ENCODE measurements around the gene IGSF8.

Gene IGSF8, protein sequence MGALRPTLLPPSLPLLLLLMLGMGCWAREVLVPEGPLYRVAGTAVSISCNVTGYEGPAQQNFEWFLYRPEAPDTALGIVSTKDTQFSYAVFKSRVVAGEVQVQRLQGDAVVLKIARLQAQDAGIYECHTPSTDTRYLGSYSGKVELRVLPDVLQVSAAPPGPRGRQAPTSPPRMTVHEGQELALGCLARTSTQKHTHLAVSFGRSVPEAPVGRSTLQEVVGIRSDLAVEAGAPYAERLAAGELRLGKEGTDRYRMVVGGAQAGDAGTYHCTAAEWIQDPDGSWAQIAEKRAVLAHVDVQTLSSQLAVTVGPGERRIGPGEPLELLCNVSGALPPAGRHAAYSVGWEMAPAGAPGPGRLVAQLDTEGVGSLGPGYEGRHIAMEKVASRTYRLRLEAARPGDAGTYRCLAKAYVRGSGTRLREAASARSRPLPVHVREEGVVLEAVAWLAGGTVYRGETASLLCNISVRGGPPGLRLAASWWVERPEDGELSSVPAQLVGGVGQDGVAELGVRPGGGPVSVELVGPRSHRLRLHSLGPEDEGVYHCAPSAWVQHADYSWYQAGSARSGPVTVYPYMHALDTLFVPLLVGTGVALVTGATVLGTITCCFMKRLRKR

DNA sequence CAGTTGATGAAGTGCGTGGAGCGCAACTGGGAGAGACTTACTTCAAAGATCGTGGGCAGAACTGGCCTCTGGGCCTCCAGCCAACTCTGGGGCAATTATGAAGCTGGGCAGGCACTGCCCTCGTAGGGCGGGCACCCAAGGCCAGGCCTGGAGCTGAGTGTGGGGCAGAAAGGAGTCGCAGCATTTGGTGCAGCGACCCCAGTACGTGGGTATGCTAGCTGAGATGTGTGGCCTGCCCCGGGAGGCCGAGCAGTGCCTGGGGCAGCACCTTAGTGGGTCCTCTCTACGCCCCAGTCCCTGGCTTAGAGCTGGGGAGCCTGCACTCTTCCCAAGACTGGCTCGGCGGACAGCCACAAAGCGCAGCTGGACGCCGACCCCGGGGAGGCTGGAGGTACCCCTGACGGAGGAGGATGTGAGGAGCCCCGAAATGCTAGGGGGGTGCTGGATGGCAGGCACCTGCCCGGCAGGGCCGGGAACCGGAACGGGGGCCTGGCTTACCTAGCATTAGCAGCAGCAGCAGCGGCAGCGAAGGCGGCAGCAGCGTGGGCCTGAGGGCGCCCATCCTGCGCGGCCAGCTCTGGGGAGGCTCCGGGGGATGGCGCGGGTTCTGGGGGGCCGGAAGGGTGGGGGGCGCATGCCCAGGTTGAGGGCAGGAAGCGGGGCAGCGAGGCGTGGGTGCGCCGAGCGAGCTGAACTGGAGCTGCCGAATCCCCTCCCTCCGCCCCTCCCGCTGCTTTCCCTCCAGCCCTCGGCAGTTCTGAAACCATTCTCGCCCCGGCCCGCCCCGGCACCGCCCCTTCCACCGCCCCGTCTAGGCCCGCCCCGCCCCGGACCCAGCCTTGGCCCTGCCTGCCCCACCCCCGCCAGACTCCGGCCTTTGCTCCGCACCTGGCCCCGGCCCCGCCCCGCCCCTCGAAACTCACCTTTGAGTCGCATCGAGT, at the start of gene IGSF8:
Gene IGSF8, minus strand, starts transcription at position 709 of the 941 bp plus-strand sequence. Its CDS starts 147 bp downstream, at position 562.
- peak; percentile 60; the same call in 1 of the 2 replicates for TF ChIP-seq ZFX (IDR thresholded peaks at IDR 0.05)
- TF ChIP-seq, protein P1, sequence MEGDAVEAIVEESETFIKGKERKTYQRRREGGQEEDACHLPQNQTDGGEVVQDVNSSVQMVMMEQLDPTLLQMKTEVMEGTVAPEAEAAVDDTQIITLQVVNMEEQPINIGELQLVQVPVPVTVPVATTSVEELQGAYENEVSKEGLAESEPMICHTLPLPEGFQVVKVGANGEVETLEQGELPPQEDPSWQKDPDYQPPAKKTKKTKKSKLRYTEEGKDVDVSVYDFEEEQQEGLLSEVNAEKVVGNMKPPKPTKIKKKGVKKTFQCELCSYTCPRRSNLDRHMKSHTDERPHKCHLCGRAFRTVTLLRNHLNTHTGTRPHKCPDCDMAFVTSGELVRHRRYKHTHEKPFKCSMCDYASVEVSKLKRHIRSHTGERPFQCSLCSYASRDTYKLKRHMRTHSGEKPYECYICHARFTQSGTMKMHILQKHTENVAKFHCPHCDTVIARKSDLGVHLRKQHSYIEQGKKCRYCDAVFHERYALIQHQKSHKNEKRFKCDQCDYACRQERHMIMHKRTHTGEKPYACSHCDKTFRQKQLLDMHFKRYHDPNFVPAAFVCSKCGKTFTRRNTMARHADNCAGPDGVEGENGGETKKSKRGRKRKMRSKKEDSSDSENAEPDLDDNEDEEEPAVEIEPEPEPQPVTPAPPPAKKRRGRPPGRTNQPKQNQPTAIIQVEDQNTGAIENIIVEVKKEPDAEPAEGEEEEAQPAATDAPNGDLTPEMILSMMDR (conservative IDR thresholded peaks at IDR 0.05) = no peak
- peak within 1 kb of the TSS; percentile 68 for H3K27ac ChIP-seq

DNA sequence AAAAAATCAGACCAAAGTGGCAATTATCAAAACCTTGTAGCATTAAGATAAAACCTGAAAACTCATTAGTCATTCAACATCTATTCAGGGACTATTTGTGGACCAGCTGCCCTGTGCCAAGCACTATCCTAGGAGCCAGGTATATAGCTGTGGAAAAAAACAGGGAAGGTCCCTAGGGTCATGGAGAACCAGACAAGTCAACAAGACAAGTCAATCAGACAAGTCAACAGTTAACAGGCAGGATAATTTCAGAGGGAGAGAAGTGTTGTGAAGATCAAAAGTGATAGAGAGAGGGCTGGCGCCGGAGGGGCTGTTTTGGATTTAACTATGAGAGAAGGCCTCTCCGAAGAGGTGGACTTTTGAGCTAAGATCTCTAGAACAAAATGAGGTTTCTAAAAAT, 49.7 kb upstream of the IGSF8 start:
- TF ChIP-seq ZFX (IDR thresholded peaks at IDR 0.05) = no peak
- TF ChIP-seq, protein P1 (conservative IDR thresholded peaks at IDR 0.05) = no peak
- H3K27ac ChIP-seq = no peak overlapping the region

DNA sequence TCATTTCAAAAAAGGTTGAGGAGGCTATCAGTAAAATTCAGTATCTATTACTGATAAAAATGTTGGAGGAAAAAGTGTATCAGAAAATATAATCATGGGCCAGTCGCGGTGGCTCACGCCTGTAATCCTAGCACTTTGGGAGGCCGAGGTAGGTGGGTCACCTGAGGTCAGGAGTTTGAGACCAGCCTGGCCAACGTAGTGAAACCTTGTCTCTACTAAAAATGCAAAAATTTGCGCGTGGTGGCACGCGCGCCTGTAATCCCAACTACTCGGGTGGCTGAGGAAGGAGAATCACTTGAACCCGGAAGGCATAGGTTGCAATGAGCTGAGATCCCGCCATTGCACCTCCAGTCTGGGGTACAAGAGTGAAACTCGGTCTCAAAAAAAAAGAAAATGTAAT, 47.7 kb upstream of the IGSF8 start:
- no peak overlapping the region for H3K27ac ChIP-seq
- TF ChIP-seq, protein P1 (conservative IDR thresholded peaks at IDR 0.05) = no peak
- no peak for TF ChIP-seq ZFX (IDR thresholded peaks at IDR 0.05)

DNA sequence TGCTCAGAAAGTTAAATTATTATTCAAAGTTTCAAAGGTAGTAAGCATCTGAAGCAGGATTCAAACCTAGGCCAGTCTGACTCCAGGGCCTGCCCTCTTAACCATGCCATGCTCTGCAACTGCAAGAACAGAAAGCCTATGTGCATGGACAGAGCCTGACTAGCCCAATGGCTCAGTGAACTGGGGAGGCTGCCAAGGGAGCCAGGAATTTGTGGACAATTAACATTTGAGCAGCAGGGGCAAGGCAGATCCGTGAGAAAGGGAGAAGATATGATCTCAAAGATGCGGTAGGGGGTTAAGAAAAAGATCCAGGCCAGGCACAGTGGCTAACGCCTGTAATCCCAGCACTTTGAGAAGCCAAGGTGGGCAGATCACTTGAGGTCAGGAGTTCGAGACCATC, 46.5 kb upstream of the IGSF8 start:
- no peak overlapping the region for H3K27ac ChIP-seq
- TF ChIP-seq, protein P1 (conservative IDR thresholded peaks at IDR 0.05) = no peak

DNA sequence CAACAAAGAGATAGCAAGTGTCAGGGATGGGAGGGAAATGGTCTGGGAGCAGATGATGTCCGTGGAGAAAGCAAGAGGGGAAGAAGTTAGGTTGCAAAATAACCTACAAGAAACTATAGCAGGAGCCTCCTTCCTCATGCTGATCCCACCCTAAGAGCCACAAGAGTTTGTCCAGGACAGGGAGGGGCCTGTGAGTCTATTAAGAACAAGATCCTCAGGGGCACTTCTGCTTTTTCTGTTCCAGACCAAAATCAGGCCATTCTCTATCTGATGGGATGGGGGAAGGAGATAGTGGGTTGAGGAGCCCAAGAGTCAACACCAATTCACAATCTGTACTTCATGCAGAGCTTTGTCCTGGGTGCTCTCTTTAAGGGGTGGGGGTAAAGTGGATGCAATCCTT, 45.3 kb upstream of the IGSF8 start:
- no peak overlapping the region for H3K27ac ChIP-seq
- no peak for TF ChIP-seq ZFX (IDR thresholded peaks at IDR 0.05)
- TF ChIP-seq, protein P1 (conservative IDR thresholded peaks at IDR 0.05) = no peak

DNA sequence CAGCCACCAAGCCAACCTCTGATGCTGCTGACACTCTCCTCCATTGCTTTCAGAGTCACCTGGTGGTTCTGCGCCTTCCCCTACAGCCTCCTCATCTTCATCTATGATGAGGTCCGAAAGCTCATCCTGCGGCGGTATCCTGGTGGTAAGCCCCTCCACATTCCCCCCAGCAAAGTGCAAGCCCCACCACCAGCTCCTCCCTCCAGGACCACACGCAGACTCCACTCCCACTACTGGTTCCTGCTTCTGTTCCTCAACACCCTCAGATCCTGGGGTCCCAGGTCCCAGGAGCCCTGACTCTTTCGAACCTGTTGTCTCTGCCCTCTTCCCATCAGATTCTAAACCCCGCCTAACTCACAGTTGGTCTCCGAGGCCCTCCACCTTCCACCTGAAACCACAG, 41.4 kb upstream of the IGSF8 start:
- no peak for TF ChIP-seq ZFX (IDR thresholded peaks at IDR 0.05)
- TF ChIP-seq, protein P1 (conservative IDR thresholded peaks at IDR 0.05) = no peak
- H3K27ac ChIP-seq = no peak overlapping the region

All from C4-2B (cell line).